Thymus (tissue), 11 donors: ENCODE results near the gene PAOX. TPM values are rescaled to one million over a fixed set of nuclear protein-coding genes. Genes with fewer than 3 reads are reported as not detected.
"Not testable (repeated sequence)": the region's sequence is repeated elsewhere in the genome, so short reads cannot be mapped to it uniquely, and the experiment has no call there.

Experiments
- DNase-seq, 9 donors: peaks; one replicate each; pipeline ENCODE4 v3.0.0-alpha.2; 2013; ENCODE audit warnings: low spot score in 9 of 9, low read depth in 6 of 9, missing footprints in 1 of 9
- H3K27ac ChIP-seq, 2 donors: one replicate each; pipeline ENCODE4 v1.5.1; 2013; ENCODE audit warnings: control low read depth in 1 of 2, low read depth in 1 of 2, low read length in 1 of 2, mild to moderate bottlenecking in 1 of 2, moderate library complexity in 1 of 2
- H3K27me3 ChIP-seq, 2 donors: one replicate each; pipeline ENCODE4 v1.5.1; 2013; ENCODE audit warnings: low read length in 1 of 2; ENCODE audit not compliant: control insufficient read depth in 2 of 2, insufficient read depth in 1 of 2
- H3K36me3 ChIP-seq, 2 donors: one replicate each; pipeline ENCODE4 v1.5.1; 2013; ENCODE audit warnings: low read length in 1 of 2, mild to moderate bottlenecking in 1 of 2, moderate library complexity in 1 of 2; ENCODE audit not compliant: control insufficient read depth in 2 of 2, insufficient read depth in 2 of 2
- H3K4me1 ChIP-seq, 2 donors: one replicate each; pipeline ENCODE4 v1.5.1; 2013; ENCODE audit warnings: low read length in 2 of 2; ENCODE audit not compliant: control insufficient read depth in 2 of 2, insufficient read depth in 2 of 2
- H3K4me3 ChIP-seq, 2 donors: one replicate each; pipeline ENCODE4 v1.5.1; 2013; ENCODE audit warnings: low read length in 2 of 2, control low read depth in 1 of 2, mild to moderate bottlenecking in 1 of 2
- H3K9me3 ChIP-seq, 2 donors: one replicate each; pipeline ENCODE4 v1.5.1; 2013; ENCODE audit warnings: low read length in 1 of 2, mild to moderate bottlenecking in 1 of 2; ENCODE audit not compliant: control insufficient read depth in 2 of 2, insufficient read depth in 1 of 2
- WGBS: extraction: QIAGEN DNeasy Blood & Tissue Kit; methylation state at CpG from one replicate; pipeline ENCODE4 v1.1.7; 2013; 5-methylcytosine and 5-hydroxymethylcytosine counted together
- polyA plus RNA-seq: library from polyadenylated mRNA; stranded (reverse); fragments of 200-250 nt; gene quantifications from one replicate; pipeline ENCODE4 v1.2.3, GENCODE V29; 2013
- total RNA-seq: library from RNA; stranded (reverse); fragments of 120-200 nt; gene quantifications from one replicate; pipeline ENCODE4 v1.2.4, GENCODE V29; 2013
- donor health status: healthy.

The PAOX gene
- total and polyA plus RNA-seq, 2 donors, result 2.9 to 6.5 TPM

DNA sequence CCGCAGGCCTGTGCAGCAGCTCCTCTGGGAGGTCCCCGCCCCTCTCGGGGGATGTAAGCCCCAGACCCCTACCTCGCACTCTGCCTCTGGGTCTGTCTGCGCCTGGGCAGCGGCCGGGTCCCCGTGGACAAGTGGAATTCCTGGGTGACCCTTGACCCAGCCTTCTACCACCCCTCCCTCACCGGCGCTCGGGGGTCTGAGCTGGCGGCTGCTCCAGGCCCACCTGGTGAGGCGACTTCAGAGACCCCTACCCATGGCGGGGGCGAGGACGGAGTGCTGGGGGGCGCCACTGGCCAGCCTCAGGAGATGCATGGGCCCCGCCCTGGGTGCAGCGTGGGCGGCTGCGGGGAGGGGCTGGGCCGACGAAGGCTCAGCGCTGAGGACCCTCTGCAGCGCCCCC lies 53.7 kb downstream of the PAOX start:
- not testable (repeated sequence) for H3K36me3 ChIP-seq, H3K4me3 ChIP-seq, H3K9me3 ChIP-seq, H3K4me1 ChIP-seq, H3K27ac ChIP-seq, H3K27me3 ChIP-seq, DNase-seq
- 81% methylated on average over 15 of the region's 25 CpGs for WGBS

- Histone ChIP-seq H3K4me3 (no peak overlapping the region), H3K27ac (no peak overlapping the region), H3K36me3 (no peaks in the 10 kb centered on the region), H3K4me1 (peaks cover 0 to 12% of the 10 kb centered on the region in 2 donors), H3K27me3 (no peaks in the 10 kb centered on the region), H3K9me3 (peaks cover 0 to 1% of the 10 kb centered on the region in 2 donors)
- peak in 8 of 9 donors; percentile 13 to 71 (median 40) for DNase-seq
- 84% methylated on average over 11 of the region's 11 CpGs for WGBS
Observed at GRCh38 chr10:133438711-133439273, 59.7 kb downstream of the PAOX start.

DNA sequence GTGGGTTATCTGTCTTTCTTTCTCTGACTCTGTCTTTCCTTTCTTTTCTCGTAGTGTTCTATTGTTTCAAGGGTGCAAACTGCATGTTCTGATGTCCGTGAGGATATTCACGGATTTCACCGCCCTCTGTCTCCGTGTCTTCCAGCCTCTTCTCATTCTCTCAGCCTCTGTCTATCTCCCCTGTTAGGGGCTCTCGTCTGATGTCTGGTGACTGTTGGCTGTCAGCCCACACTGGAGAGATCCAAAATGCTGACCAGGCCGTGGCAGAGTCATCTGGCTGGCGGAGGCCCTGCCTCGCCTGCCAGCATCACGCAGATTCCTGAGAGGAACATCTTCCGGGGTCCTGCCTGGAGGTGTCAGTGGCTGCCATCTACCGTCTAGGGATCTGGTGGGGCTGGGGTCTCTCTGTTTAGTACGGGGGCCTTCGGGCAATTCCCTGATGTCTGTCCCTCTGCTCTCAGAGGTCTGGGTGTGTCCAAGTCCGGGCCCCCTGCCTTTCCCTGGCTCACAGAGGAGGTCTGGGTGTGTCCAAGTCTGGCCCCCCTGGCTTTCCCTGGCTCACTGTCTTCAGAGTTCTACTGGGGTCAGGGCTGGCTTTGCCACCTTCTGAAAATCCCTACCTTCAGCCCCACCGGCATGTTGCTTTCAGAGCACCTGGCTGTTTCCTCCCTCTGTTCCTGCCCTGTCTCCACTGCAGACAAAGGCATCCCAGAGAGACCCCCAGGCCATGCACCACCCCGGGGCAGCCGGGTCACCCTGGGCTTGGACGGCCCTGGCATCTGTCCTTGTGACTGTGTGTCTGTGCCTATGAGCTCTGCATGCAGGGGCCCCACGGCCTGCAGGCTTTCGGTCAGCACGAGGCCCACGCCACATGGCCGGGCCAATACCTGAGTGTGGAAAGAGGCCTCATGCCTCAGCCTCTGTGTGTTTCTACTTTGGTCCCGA lies 60.7 kb downstream of the PAOX start:
- Histone ChIP-seq H3K9me3 (peaks cover 0 to 4% of the 10 kb centered on the region in 2 donors), H3K36me3 (no peaks in the 10 kb centered on the region), H3K27ac (no peak overlapping the region), H3K4me1 (peaks cover 0 to 12% of the 10 kb centered on the region in 2 donors), H3K27me3 (no peaks in the 10 kb centered on the region), H3K4me3 (no peak overlapping the region)
- DNase-seq, result no peak
- WGBS, result 96% methylated on average over 25 of the region's 25 CpGs

GRCh38 chr10:133440633-133441285 lies 61.7 kb downstream of the PAOX start:
- no peak for DNase-seq
- peaks cover 8% of the 10 kb centered on the region in 2 donors for H3K9me3 ChIP-seq
- no peaks in the 10 kb centered on the region for H3K27me3 ChIP-seq
- peaks cover 0 to 12% of the 10 kb centered on the region in 2 donors for H3K4me1 ChIP-seq
- WGBS, result 99% methylated on average over 18 of the region's 18 CpGs
- H3K36me3 ChIP-seq, result no peaks in the 10 kb centered on the region
- no peak overlapping the region for H3K4me3 ChIP-seq
- no peak overlapping the region for H3K27ac ChIP-seq

Other genes starting within 250 kb of the PAOX start
- 0.19 TPM for gene KNDC1, start 219.0 kb upstream of the PAOX start, total RNA-seq
- 0.02 TPM for gene KNDC1, start 219.0 kb upstream of the PAOX start, polyA plus RNA-seq
- gene UTF1, start 149.0 kb upstream of the PAOX start, total RNA-seq, result not detected
- 0.02 TPM for gene UTF1, start 149.0 kb upstream of the PAOX start, polyA plus RNA-seq
- 0.09 TPM for gene VENTX, start 141.4 kb upstream of the PAOX start, total RNA-seq
- gene VENTX, start 141.4 kb upstream of the PAOX start, polyA plus RNA-seq, result 1.5 TPM
- gene ADAM8, start 102.4 kb upstream of the PAOX start, total RNA-seq, result 8.3 TPM
- 19.2 TPM for gene ADAM8, start 102.4 kb upstream of the PAOX start, polyA plus RNA-seq
- 26.9 TPM for gene TUBGCP2, start 70.4 kb upstream of the PAOX start, total RNA-seq
- 164 TPM for gene TUBGCP2, start 70.4 kb upstream of the PAOX start, polyA plus RNA-seq
- 20.6 TPM for gene ZNF511, start 70.3 kb upstream of the PAOX start, total RNA-seq
- gene ZNF511, start 70.3 kb upstream of the PAOX start, polyA plus RNA-seq, result 39.1 TPM
- gene CALY, start 42.4 kb upstream of the PAOX start, total RNA-seq, result not detected
- 0.21 TPM for gene CALY, start 42.4 kb upstream of the PAOX start, polyA plus RNA-seq
- 1.0 TPM for gene PRAP1, start 31.9 kb upstream of the PAOX start, total RNA-seq
- gene PRAP1, start 31.9 kb upstream of the PAOX start, polyA plus RNA-seq, result 1.2 TPM
- 18.3 TPM for gene FUOM, start 21.2 kb upstream of the PAOX start, total RNA-seq
- 23.9 TPM for gene FUOM, start 21.2 kb upstream of the PAOX start, polyA plus RNA-seq
- 39.8 TPM for gene ECHS1, start 5.9 kb upstream of the PAOX start, total RNA-seq
- gene ECHS1, start 5.9 kb upstream of the PAOX start, polyA plus RNA-seq, result 54.9 TPM
- gene MTG1, start 14.9 kb downstream of the PAOX start, total RNA-seq, result 22.7 TPM
- 59.4 TPM for gene MTG1, start 14.9 kb downstream of the PAOX start, polyA plus RNA-seq
- gene SPRN, start 45.4 kb downstream of the PAOX start, total RNA-seq, result 0.05 TPM
- gene SPRN, start 45.4 kb downstream of the PAOX start, polyA plus RNA-seq, result 0.46 TPM
- 0.94 TPM for gene SCART1, start 74.7 kb downstream of the PAOX start, total RNA-seq
- gene SCART1, start 74.7 kb downstream of the PAOX start, polyA plus RNA-seq, result 1.6 TPM
- gene CYP2E1, start 148.1 kb downstream of the PAOX start, total RNA-seq, result 3.4 TPM
- 2.6 TPM for gene CYP2E1, start 148.1 kb downstream of the PAOX start, polyA plus RNA-seq
- gene SYCE1, start 186.3 kb downstream of the PAOX start, total RNA-seq, result not detected
- gene SYCE1, start 186.3 kb downstream of the PAOX start, polyA plus RNA-seq, result 0.41 TPM
- not detected for gene FRG2B, start 247.5 kb downstream of the PAOX start, total RNA-seq
- gene FRG2B, start 247.5 kb downstream of the PAOX start, polyA plus RNA-seq, result not detected